Muscle layer of duodenum (tissue), 2 donors: ENCODE data around the gene GRID2IP.

Experiments
- H3K27ac ChIP-seq: one replicate; pipeline ENCODE4 v1.7.0; 2013; ENCODE audit warnings: mild to moderate bottlenecking, low read length
- H3K27me3 ChIP-seq: one replicate; pipeline ENCODE4 v1.7.0; 2013; ENCODE audit warnings: low read depth, mild to moderate bottlenecking, control low read depth, low read length
- H3K36me3 ChIP-seq, 2 donors: one replicate each; pipeline ENCODE4 v1.7.0; 2013; ENCODE audit warnings: low read length in 2 of 2, control low read depth in 1 of 2, mild to moderate bottlenecking in 1 of 2; ENCODE audit not compliant: insufficient read depth in 2 of 2, control insufficient read depth in 1 of 2
- H3K4me1 ChIP-seq, 2 donors: one replicate each; pipeline ENCODE4 v1.7.0; 2013; ENCODE audit warnings: low read length in 2 of 2, mild to moderate bottlenecking in 2 of 2, control low read depth in 1 of 2, moderate library complexity in 1 of 2; ENCODE audit not compliant: insufficient read depth in 2 of 2, control insufficient read depth in 1 of 2
- H3K4me3 ChIP-seq, 2 donors: one replicate each; pipeline ENCODE4 v1.7.0; 2013; ENCODE audit warnings: low read length in 2 of 2, low read depth in 1 of 2, mild to moderate bottlenecking in 1 of 2
- H3K9me3 ChIP-seq, 2 donors: one replicate each; pipeline ENCODE4 v1.7.0; 2013; ENCODE audit warnings: low read length in 2 of 2, control low read depth in 1 of 2, mild to moderate bottlenecking in 1 of 2; ENCODE audit not compliant: control insufficient read depth in 1 of 2
- donor health status: healthy.

Gene GRID2IP

DNA sequence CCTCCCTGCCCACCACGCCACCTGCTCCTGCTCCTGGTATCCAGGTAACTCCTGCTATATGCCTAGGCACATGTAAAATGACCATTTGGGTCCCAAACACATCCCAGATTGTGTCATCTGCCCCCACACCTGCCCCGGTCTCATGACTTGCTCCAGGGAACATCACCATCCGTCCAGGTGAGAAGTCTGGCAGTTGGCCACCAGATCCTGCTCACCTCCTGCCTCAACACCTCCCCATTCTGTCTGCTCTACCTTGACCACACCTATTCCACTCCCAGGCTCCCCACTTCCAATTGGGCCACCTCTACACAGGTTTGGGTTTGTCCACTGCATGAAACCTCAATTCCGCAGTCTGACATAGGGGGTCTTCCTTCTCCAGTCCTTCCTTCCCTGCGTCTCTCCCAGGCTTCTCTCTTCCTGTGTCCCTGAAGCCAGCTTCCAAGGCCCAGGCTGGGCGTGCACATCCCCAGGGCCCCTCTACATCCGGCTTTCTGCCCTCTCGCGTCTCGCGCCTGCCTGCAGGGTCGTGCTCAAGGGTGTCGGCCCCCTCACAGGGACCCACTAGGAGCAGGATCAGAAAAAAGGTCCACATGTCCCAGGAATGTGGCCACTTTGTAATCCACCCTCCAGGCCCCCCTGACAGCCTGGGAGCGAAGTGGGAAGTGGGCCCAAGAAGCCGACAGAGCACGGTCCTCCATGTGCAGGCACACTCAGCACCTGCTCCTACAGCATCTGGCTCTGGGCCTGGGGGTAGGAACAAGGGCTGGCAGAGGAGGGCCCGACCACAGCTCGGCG, 54.2 kb downstream of the GRID2IP start:
- Histone ChIP-seq H3K27me3 (no peaks in the 10 kb centered on the region), H3K4me3 (no peak overlapping the region), H3K4me1 (no peaks in the 10 kb centered on the region), H3K9me3 (no peaks in the 10 kb centered on the region), H3K27ac (no peak overlapping the region), H3K36me3 (no peaks in the 10 kb centered on the region)

- no peak overlapping the region for H3K27ac ChIP-seq
- no peak overlapping the region for H3K4me3 ChIP-seq
- H3K27me3 ChIP-seq = no peaks in the 10 kb centered on the region
- no peaks in the 10 kb centered on the region for H3K36me3 ChIP-seq
- no peaks in the 10 kb centered on the region for H3K4me1 ChIP-seq
- no peaks in the 10 kb centered on the region for H3K9me3 ChIP-seq
These were observed 55.5 kb downstream of the GRID2IP start for GRCh38 chr7:6495597-6496262.

GRCh38 chr7:6494365-6494764, 56.9 kb downstream of the GRID2IP start:
- H3K27me3 ChIP-seq = no peaks in the 10 kb centered on the region
- no peaks in the 10 kb centered on the region for H3K36me3 ChIP-seq
- H3K4me1 ChIP-seq = no peaks in the 10 kb centered on the region
- H3K9me3 ChIP-seq = peaks cover 0 to 2% of the 10 kb centered on the region in 2 donors
- H3K4me3 ChIP-seq = no peak overlapping the region
- H3K27ac ChIP-seq = no peak overlapping the region

DNA sequence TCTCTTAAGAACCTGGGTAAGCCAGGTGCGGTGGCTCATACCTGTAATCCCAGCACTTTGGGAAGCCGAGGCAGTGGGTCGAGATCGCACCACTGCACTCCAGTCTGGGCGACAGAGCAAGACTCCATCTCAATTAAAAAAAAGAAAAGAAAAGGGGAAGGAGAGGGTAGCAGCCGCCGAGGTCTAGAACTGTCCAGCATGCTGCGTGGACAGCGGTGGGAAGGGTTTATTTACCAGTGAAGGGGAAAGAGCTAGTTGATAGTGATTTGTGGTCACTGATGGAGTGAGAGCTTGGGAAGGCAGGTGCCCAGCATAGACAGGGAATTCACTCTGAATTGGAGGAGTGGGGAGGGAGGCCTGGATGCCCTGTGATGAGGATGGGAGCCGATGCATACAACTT, 60.1 kb downstream of the GRID2IP start:
- Histone ChIP-seq H3K27ac (no peak overlapping the region), H3K36me3 (no peaks in the 10 kb centered on the region), H3K4me3 (no peak overlapping the region), H3K9me3 (peaks cover 0 to 2% of the 10 kb centered on the region in 2 donors), H3K27me3 (no peaks in the 10 kb centered on the region), H3K4me1 (no peaks in the 10 kb centered on the region)

DNA sequence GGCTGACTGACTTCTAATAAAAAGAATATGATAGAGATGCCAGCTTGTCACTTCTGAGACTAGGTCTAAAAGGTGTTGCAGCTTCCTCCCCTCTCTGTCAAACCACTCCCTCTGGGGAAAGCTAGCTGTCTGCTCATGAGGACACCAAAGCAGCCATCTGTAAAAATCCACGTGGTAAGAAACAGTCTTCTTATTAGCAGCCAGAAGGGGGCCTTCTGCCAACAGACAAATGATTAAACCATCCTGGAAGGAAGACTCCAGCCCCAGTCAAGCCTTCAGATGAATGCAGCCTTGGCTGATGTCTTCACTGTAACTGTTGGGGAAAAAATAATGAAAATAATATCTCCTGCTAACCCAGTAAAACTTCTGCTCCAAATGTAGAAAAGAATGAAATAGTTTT, 61.6 kb downstream of the GRID2IP start:
- Histone ChIP-seq H3K9me3 (peaks cover 0 to 2% of the 10 kb centered on the region in 2 donors), H3K27ac (no peak overlapping the region), H3K36me3 (no peaks in the 10 kb centered on the region), H3K27me3 (no peaks in the 10 kb centered on the region), H3K4me3 (no peak overlapping the region), H3K4me1 (peaks cover 0 to 2% of the 10 kb centered on the region in 2 donors)

- H3K27ac ChIP-seq = no peak overlapping the region
- H3K4me1 ChIP-seq = peaks cover 0 to 14% of the 10 kb centered on the region in 2 donors
- peaks cover 0 to 2% of the 10 kb centered on the region in 2 donors for H3K9me3 ChIP-seq
- peaks cover 0 to 7% of the 10 kb centered on the region in 2 donors for H3K36me3 ChIP-seq
- H3K27me3 ChIP-seq = no peaks in the 10 kb centered on the region
- H3K4me3 ChIP-seq = no peak overlapping the region
These were observed 64.1 kb downstream of the GRID2IP start for GRCh38 chr7:6487184-6487545.

- Histone ChIP-seq H3K27ac (no peak overlapping the region), H3K4me1 (peaks cover 0 to 18% of the 10 kb centered on the region in 2 donors), H3K27me3 (no peaks in the 10 kb centered on the region), H3K9me3 (peaks cover 0 to 2% of the 10 kb centered on the region in 2 donors), H3K4me3 (no peak overlapping the region), H3K36me3 (peaks cover 0 to 7% of the 10 kb centered on the region in 2 donors)
These were observed 64.7 kb downstream of the GRID2IP start for GRCh38 chr7:6486438-6487183.

DNA sequence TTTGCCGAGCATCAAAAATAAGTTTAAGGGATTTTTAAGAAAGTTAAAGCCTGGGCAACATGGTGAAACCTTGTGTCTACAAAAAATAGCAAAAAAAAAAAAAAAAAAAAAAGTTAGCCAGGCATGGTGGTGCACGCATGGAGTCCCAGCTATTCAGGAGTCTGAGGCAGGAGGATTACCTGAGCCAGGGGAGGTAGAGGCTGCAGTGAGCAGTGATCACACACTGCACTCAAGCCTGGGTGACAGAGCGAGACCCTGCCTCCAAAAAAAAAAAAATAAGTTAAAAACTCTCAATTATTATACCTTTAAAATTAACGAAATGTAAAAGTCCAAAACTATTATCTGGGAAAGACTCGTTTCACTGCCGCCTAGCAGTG, 68.5 kb downstream of the GRID2IP start:
- Histone ChIP-seq H3K27ac (peak overlapping the region; percentile 85), H3K36me3 (peaks cover 0 to 7% of the 10 kb centered on the region in 2 donors), H3K4me1 (peaks cover 9 to 36% of the 10 kb centered on the region in 2 donors), H3K27me3 (no peaks in the 10 kb centered on the region), H3K4me3 (peak overlapping the region; percentile 78 to 96), H3K9me3 (no peaks in the 10 kb centered on the region)

DNA sequence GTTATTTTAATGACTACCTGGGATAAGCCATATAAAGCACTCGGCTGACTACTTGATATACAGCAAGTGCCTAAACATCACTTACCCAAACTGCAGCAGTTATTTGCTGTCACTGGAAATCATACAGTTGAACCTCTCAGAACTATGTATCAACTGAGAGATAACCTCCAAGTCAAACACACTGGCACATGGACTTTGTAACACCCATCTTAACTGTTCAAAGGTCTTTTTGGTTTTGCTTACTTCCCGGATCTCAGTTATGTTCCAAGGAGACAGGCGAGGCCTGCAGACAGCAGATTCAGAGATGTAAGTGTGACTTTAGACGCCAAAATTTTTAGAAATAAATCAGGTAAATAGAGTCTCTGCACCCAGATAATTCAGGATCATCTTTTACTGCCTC, 69.0 kb downstream of the GRID2IP start:
- Histone ChIP-seq H3K4me1 (peaks cover 9 to 38% of the 10 kb centered on the region in 2 donors), H3K9me3 (no peaks in the 10 kb centered on the region), H3K27me3 (no peaks in the 10 kb centered on the region), H3K36me3 (peaks cover 0 to 7% of the 10 kb centered on the region in 2 donors), H3K27ac (no peak overlapping the region), H3K4me3 (peak overlapping the region; percentile 78 to 96)

DNA sequence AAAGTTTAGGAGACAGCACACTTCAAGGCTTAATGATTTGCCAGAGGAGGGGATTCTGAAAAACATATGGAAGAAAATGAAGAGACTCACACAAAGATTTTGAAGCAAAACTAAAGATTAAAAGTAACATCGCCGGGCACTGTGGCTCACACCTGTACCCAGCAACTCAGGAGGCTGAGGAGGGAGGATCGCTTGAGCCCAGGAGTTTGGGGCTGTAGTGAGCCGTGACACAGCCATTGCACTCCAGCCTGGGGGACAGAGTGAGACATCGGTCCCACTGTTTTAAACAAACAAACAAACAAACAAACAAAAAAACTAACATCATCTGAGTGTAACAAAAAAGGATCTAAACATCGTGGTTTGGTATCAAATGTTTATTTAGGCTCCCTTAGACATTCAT, 69.8 kb downstream of the GRID2IP start:
- Histone ChIP-seq H3K4me1 (peaks cover 14 to 43% of the 10 kb centered on the region in 2 donors), H3K27ac (no peak overlapping the region), H3K9me3 (no peaks in the 10 kb centered on the region), H3K4me3 (no peak overlapping the region), H3K36me3 (peaks cover 6 to 7% of the 10 kb centered on the region in 2 donors), H3K27me3 (no peaks in the 10 kb centered on the region)

- peaks cover 14 to 43% of the 10 kb centered on the region in 2 donors for H3K4me1 ChIP-seq
- no peak overlapping the region for H3K27ac ChIP-seq
These were observed 71.0 kb downstream of the GRID2IP start for GRCh38 chr7:6480323-6480660.

More at GRCh38 chr7:6480323-6480660, 71.0 kb downstream of the GRID2IP start:
- Histone ChIP-seq H3K27me3 (no peaks in the 10 kb centered on the region), H3K36me3 (peaks cover 6 to 7% of the 10 kb centered on the region in 2 donors), H3K4me3 (peak overlapping the region in 1 of 2 donors; percentile 16), H3K9me3 (no peaks in the 10 kb centered on the region)
